HepG2 (cell line): ENCODE data around the gene TNS1. TPM values are rescaled to one million over a fixed set of nuclear protein-coding genes. Genes with fewer than 3 reads are reported as not detected.

Experiments
- ATAD3A ChIP-seq: sonication (generic); formaldehyde crosslinking; IDR thresholded peaks from 2 replicates; pipeline ENCODE4 v1.4.0; 2020; ENCODE audit warnings: missing genetic modification reagents
- ATM ChIP-seq: fragments of 450-650 bp; IDR thresholded peaks from 2 replicates; pipeline ENCODE4 v1.7.1; 2017; ENCODE audit warnings: mild to moderate bottlenecking, borderline replicate concordance
- CBX5 ChIP-seq: sonication (generic); formaldehyde crosslinking; IDR thresholded peaks from 2 replicates; pipeline ENCODE4 v1.4.0; 2020; ENCODE audit warnings: missing genetic modification reagents, borderline replicate concordance
- CCAR2 ChIP-seq: fragments of 200-400 bp; formaldehyde crosslinking; optimal IDR thresholded peaks from 2 replicates; pipeline ENCODE3; 2018; ENCODE audit warnings: low read depth, mild to moderate bottlenecking, low read length, moderate library complexity
- IKZF1 ChIP-seq: fragments of 450-650 bp; IDR thresholded peaks from 2 replicates; pipeline ENCODE4 v1.7.1; 2016
- IRF9 ChIP-seq: sonication (generic); formaldehyde crosslinking; IDR thresholded peaks from 2 replicates; pipeline ENCODE4 v1.8.0; 2022; ENCODE audit warnings: missing genetic modification reagents, mild to moderate bottlenecking, borderline replicate concordance
- ISX ChIP-seq: sonication (generic); formaldehyde crosslinking; conservative IDR thresholded peaks from 2 replicates; pipeline ENCODE4 v1.5.0; 2020; ENCODE audit warnings: missing genetic modification reagents
- MED1 ChIP-seq: sonication (generic); formaldehyde crosslinking; IDR thresholded peaks from 2 replicates; pipeline ENCODE4 v1.4.0; 2020; ENCODE audit warnings: missing genetic modification reagents
- MED13 ChIP-seq: sonication (generic); formaldehyde crosslinking; IDR thresholded peaks from 2 replicates; pipeline ENCODE4 v1.5.0; 2020; ENCODE audit warnings: missing genetic modification reagents
- MED8 ChIP-seq: sonication (generic); formaldehyde crosslinking; IDR thresholded peaks from 2 replicates; pipeline ENCODE4 v1.8.1; 2023; ENCODE audit warnings: mild to moderate bottlenecking, missing genetic modification reagents; ENCODE audit not compliant: insufficient replicate concordance
- MNT ChIP-seq: fragments of 450-650 bp; IDR thresholded peaks from 2 replicates; pipeline ENCODE4 v1.6.1; 2016
- MTF2 ChIP-seq: sonication (generic); formaldehyde crosslinking; IDR thresholded peaks from 2 replicates; pipeline ENCODE4 v1.5.0; 2020; ENCODE audit warnings: missing genetic modification reagents, borderline replicate concordance
- MXI1 ChIP-seq: IDR thresholded peaks from 3 replicates; pipeline ENCODE4 v1.6.1; 2012; ENCODE audit warnings: low read depth, low read length, inconsistent platforms, borderline replicate concordance
- POLR2A ChIP-seq, 2 experiments: IDR thresholded peaks; 2 replicates each; pipeline ENCODE4 v1.6.1; 2011; ENCODE audit warnings: low read depth in 2 of 2, low read length in 2 of 2, mild to moderate bottlenecking in 1 of 2, moderate library complexity in 1 of 2; ENCODE audit not compliant: insufficient read depth in 1 of 2
- PRDM10 ChIP-seq: sonication (generic); formaldehyde crosslinking; IDR thresholded peaks from 2 replicates; pipeline ENCODE4 v1.4.0; 2020; ENCODE audit warnings: low read depth, missing genetic modification reagents
- SIX4 ChIP-seq: sonication (generic); formaldehyde crosslinking; IDR thresholded peaks from 2 replicates; pipeline ENCODE4 v1.4.0; 2020; ENCODE audit warnings: missing genetic modification reagents
- TMF1 ChIP-seq: sonication (generic); formaldehyde crosslinking; IDR thresholded peaks from 2 replicates; pipeline ENCODE4 v1.8.1; 2022; ENCODE audit warnings: low read depth, missing genetic modification reagents
- ZBTB7B ChIP-seq: sonication (generic); formaldehyde crosslinking; IDR thresholded peaks from 2 replicates; pipeline ENCODE4 v1.4.0; 2020; ENCODE audit warnings: missing genetic modification reagents
- ZMYM3 ChIP-seq: sonication (generic); formaldehyde crosslinking; IDR thresholded peaks from 2 replicates; pipeline ENCODE4 v1.5.1; 2020; ENCODE audit warnings: mild to moderate bottlenecking, missing genetic modification reagents
- ZNF124 ChIP-seq: sonication (generic); formaldehyde crosslinking; IDR thresholded peaks from 2 replicates; pipeline ENCODE4 v1.4.0; 2020; ENCODE audit warnings: missing genetic modification reagents
- ZNF30 ChIP-seq: sonication (generic); formaldehyde crosslinking; IDR thresholded peaks from 2 replicates; pipeline ENCODE4 v1.5.0; 2020; ENCODE audit warnings: mild to moderate bottlenecking, missing genetic modification reagents
- ZNF335 ChIP-seq: sonication (generic); formaldehyde crosslinking; IDR thresholded peaks from 2 replicates; pipeline ENCODE4 v1.4.0; 2020; ENCODE audit warnings: missing genetic modification reagents
- ZNF580 ChIP-seq: IDR thresholded peaks from 2 replicates; pipeline ENCODE4 v1.6.1; 2016; ENCODE audit warnings: low read depth, borderline replicate concordance
- ZNF772 ChIP-seq: sonication (generic); formaldehyde crosslinking; IDR thresholded peaks from 2 replicates; pipeline ENCODE4 v1.5.0; 2020; ENCODE audit warnings: mild to moderate bottlenecking, missing genetic modification reagents
- ZNF839 ChIP-seq: sonication (generic); formaldehyde crosslinking; IDR thresholded peaks from 2 replicates; pipeline ENCODE4 v1.4.0; 2020; ENCODE audit warnings: missing genetic modification reagents, mild to moderate bottlenecking, borderline replicate concordance
- ZSCAN22 ChIP-seq: sonication (generic); formaldehyde crosslinking; IDR thresholded peaks from 2 replicates; pipeline ENCODE4 v1.4.0; 2020; ENCODE audit warnings: mild to moderate bottlenecking, missing genetic modification reagents
- polyA plus RNA-seq, 8 experiments: library from polyadenylated mRNA; depleted of rRNA in 3 of 8; stranded (reverse) in 7 of 8; unstranded in 1 of 8; fragments of >200 nt; fragmentation: Illumina TruSeq in 4 of 8; extraction: Trizol in 4 of 8; gene quantifications; 2 replicates each; pipeline versions ENCODE4 v1.2.1 to v1.2.3, GENCODE V29; 2011 to 2016; ENCODE audit warnings: low read depth in 4 of 8, missing spikeins in 1 of 8, mixed read lengths in 1 of 8; ENCODE audit not compliant: insufficient read depth in 1 of 8
- total RNA-seq, 5 experiments: library from RNA; depleted of rRNA; stranded (reverse); fragments of >200 nt; fragmentation: Illumina TruSeq; extraction: Trizol; gene quantifications; 2 replicates each; pipeline ENCODE4 v1.2.3, GENCODE V29; 2016; ENCODE audit warnings: low read depth in 1 of 5

The TNS1 gene
- total and polyA plus RNA-seq, 2 of the 13 experiments (the other 11 are each of a cell fraction or from before 2014, with no cell fraction given), result 1.9 to 118 TPM

- TF ChIP-seq MXI1, result peak; percentile 97; the same call in 2 of the 3 replicates
- no peak for TF ChIP-seq ATM
- TF ChIP-seq ISX (CRISPR knock-in tag), result no peak
- peak; percentile 91 for TF ChIP-seq ZMYM3 (CRISPR knock-in tag)
- TF ChIP-seq ZNF839 (CRISPR knock-in tag), result peak; percentile 34; the same call in 1 of the 2 replicates
- TF ChIP-seq MNT, result peak; percentile 97
- no peak for TF ChIP-seq MTF2 (CRISPR knock-in tag)
- peak; percentile 80 for TF ChIP-seq SIX4 (CRISPR knock-in tag)
- TF ChIP-seq IRF9, result peak; percentile 99
- TF ChIP-seq TMF1, result peak; percentile 86; the same call in 1 of the 2 replicates
- TF ChIP-seq ATAD3A (CRISPR knock-in tag), result no peak
- no peak for TF ChIP-seq IKZF1
- TF ChIP-seq ZNF124, result peak; percentile 91; the same call in 1 of the 2 replicates
- peak in 1 of 2 experiments; percentile 55; a peak in 1 of 4 replicates for TF ChIP-seq POLR2A (IDR thresholded peaks at IDR 0.05; ENCODE audit: insufficient read depth in 1 of 2, low read depth in 2 of 2, low read length in 2 of 2)
- peak; percentile 98; the same call in 1 of the 2 replicates for TF ChIP-seq ZNF580 (CRISPR knock-in tag)
- TF ChIP-seq ZNF335, result peak; percentile 84; the same call in 1 of the 2 replicates
- peak; percentile 90; the same call in 1 of the 2 replicates for TF ChIP-seq PRDM10 (CRISPR knock-in tag)
- peak; percentile 100 for TF ChIP-seq MED1 (CRISPR knock-in tag)
- peak; percentile 99 for TF ChIP-seq ZBTB7B (CRISPR knock-in tag)
- peak; percentile 97 for TF ChIP-seq CBX5
- peak; percentile 79 for TF ChIP-seq CCAR2
- TF ChIP-seq ZNF772 (CRISPR knock-in tag), result peak; percentile 97
- peak; percentile 54 for TF ChIP-seq MED13 (CRISPR knock-in tag)
- peak; percentile 97 for TF ChIP-seq MED8 (CRISPR knock-in tag)
- no peak for TF ChIP-seq ZNF30 (CRISPR knock-in tag)
- peak; percentile 60; the same call in 1 of the 2 replicates for TF ChIP-seq ZSCAN22 (CRISPR knock-in tag)
Observed at GRCh38 chr2:217902379-217903141, 100.2 kb downstream of the TNS1 start (continued).
